ENCODE data around the gene FAT2.

Gene FAT2

GRCh38 chr5:151615431-151615830 lies 24.3 kb upstream of the FAT2 start:
- DNase-seq (ENCODE audit: extremely low read depth, low read depth) = no peak
- H3K4me3 ChIP-seq (replicated peaks; ENCODE audit: low read depth, low read length) = no peak overlapping the region
- TF ChIP-seq CTCF (IDR thresholded peaks at IDR 0.05; ENCODE audit: low read depth, low read length, missing control alignments) = no peak

GRCh38 chr5:151614565-151614964 lies 23.4 kb upstream of the FAT2 start:
- no peak for DNase-seq (ENCODE audit: extremely low read depth, low read depth)
- H3K4me3 ChIP-seq (replicated peaks; ENCODE audit: low read depth, low read length) = no peak overlapping the region
- no peak for TF ChIP-seq CTCF (IDR thresholded peaks at IDR 0.05; ENCODE audit: low read depth, low read length, missing control alignments)

GRCh38 chr5:151612689-151613427 lies 21.7 kb upstream of the FAT2 start:
- no peak for DNase-seq (ENCODE audit: extremely low read depth, low read depth)
- TF ChIP-seq CTCF (IDR thresholded peaks at IDR 0.05; ENCODE audit: low read depth, low read length, missing control alignments) = no peak
- H3K4me3 ChIP-seq (replicated peaks; ENCODE audit: low read depth, low read length) = no peak overlapping the region

GRCh38 chr5:151611127-151611775 lies 20.1 kb upstream of the FAT2 start:
- no peak overlapping the region for H3K4me3 ChIP-seq (replicated peaks; ENCODE audit: low read depth, low read length)
- DNase-seq (ENCODE audit: extremely low read depth, low read depth) = no peak
- no peak for TF ChIP-seq CTCF (IDR thresholded peaks at IDR 0.05; ENCODE audit: low read depth, low read length, missing control alignments)

GRCh38 chr5:151608522-151608921 lies 17.4 kb upstream of the FAT2 start:
- no peak for TF ChIP-seq CTCF (IDR thresholded peaks at IDR 0.05; ENCODE audit: low read depth, low read length, missing control alignments)

GRCh38 chr5:151607304-151607703 lies 16.2 kb upstream of the FAT2 start:
- no peak overlapping the region for H3K4me3 ChIP-seq (replicated peaks; ENCODE audit: low read depth, low read length)
- no peak for TF ChIP-seq CTCF (IDR thresholded peaks at IDR 0.05; ENCODE audit: low read depth, low read length, missing control alignments)
- no peak for DNase-seq (ENCODE audit: extremely low read depth, low read depth)

More at GRCh38 chr5:151608522-151608921, 17.4 kb upstream of the FAT2 start:
- H3K4me3 ChIP-seq (replicated peaks; ENCODE audit: low read depth, low read length) = no peak overlapping the region
- no peak for DNase-seq (ENCODE audit: extremely low read depth, low read depth)

Measured in HFF-Myc (cell line).